SK-N-DZ (cell line): ENCODE data around the gene RIMS4.

Source experiments
- DNase-seq: peaks from one replicate; pipeline ENCODE4 v3.0.0-alpha.2; 2015; ENCODE audit warnings: low spot score

RIMS4 gene

GRCh38 chr20:44796758-44797457 lies 13.4 kb downstream of the RIMS4 start:
- no peak for DNase-seq

GRCh38 chr20:44796311-44796710 lies 14.0 kb downstream of the RIMS4 start:
- DNase-seq: no peak

- DNase-seq: no peak
Observed at GRCh38 chr20:44795836-44796235, 14.5 kb downstream of the RIMS4 start.

- DNase-seq: no peak
Observed at GRCh38 chr20:44792796-44793195, 17.6 kb downstream of the RIMS4 start.

GRCh38 chr20:44790638-44791393 lies 19.5 kb downstream of the RIMS4 start:
- DNase-seq: no peak

GRCh38 chr20:44788706-44789456 lies 21.5 kb downstream of the RIMS4 start:
- no peak for DNase-seq

GRCh38 chr20:44787299-44787698 lies 23.0 kb downstream of the RIMS4 start:
- DNase-seq: no peak

GRCh38 chr20:44785768-44786167 lies 24.6 kb downstream of the RIMS4 start:
- peak; percentile 32 for DNase-seq

GRCh38 chr20:44784688-44785087 lies 25.7 kb downstream of the RIMS4 start:
- DNase-seq: no peak

- no peak for DNase-seq
Observed at GRCh38 chr20:44781791-44782190, 28.6 kb downstream of the RIMS4 start.

GRCh38 chr20:44781118-44781517 lies 29.2 kb downstream of the RIMS4 start:
- no peak for DNase-seq

GRCh38 chr20:44780226-44780625 lies 30.1 kb downstream of the RIMS4 start:
- DNase-seq: no peak

- no peak for DNase-seq
Observed at GRCh38 chr20:44776980-44777379, 33.4 kb downstream of the RIMS4 start.

- DNase-seq: no peak
Observed at GRCh38 chr20:44773070-44773829, 37.1 kb downstream of the RIMS4 start.

GRCh38 chr20:44772636-44773035 lies 37.7 kb downstream of the RIMS4 start:
- no peak for DNase-seq

GRCh38 chr20:44771172-44771535 lies 39.2 kb downstream of the RIMS4 start:
- DNase-seq: no peak

GRCh38 chr20:44770484-44771171 lies 39.7 kb downstream of the RIMS4 start:
- DNase-seq: no peak

- no peak for DNase-seq
Observed at GRCh38 chr20:44769481-44769863, 40.9 kb downstream of the RIMS4 start.

GRCh38 chr20:44768854-44769480 lies 41.4 kb downstream of the RIMS4 start:
- DNase-seq: no peak

- no peak for DNase-seq
Observed at GRCh38 chr20:44768256-44768655, 42.1 kb downstream of the RIMS4 start.
